H1 (cell line): ENCODE measurements around the gene LCE7A.
A peak's percentile ranks its signal among the peaks of the same experiment; 100 is the strongest.

Source experiments
- CBX8 ChIP-seq: fragments of 300-800, 300-1000 bp; sonication (generic); IDR thresholded peaks from 2 replicates; pipeline ENCODE4 v1.7.1; 2016; ENCODE audit warnings: low read depth, low read length, borderline replicate concordance
- CHD2 ChIP-seq: IDR thresholded peaks from 2 replicates; pipeline ENCODE4 v1.6.1; 2012; ENCODE audit warnings: low read length, improper control_type of control experiment
- TF ChIP-seq, protein P1 (sequence below), 3 experiments: IDR thresholded peaks; 1 replicate in 2 of 3; 2 replicates in 1 of 3; pipeline versions ENCODE4 v1.5.1 to v1.6.1; 2011; ENCODE audit warnings: low read length in 3 of 3, mild to moderate bottlenecking in 3 of 3, inconsistent platforms in 2 of 3, low read depth in 1 of 3, moderate library complexity in 1 of 3; ENCODE audit not compliant: insufficient read depth in 1 of 3; ENCODE audit errors: control extremely low read depth in 1 of 3

DNA sequence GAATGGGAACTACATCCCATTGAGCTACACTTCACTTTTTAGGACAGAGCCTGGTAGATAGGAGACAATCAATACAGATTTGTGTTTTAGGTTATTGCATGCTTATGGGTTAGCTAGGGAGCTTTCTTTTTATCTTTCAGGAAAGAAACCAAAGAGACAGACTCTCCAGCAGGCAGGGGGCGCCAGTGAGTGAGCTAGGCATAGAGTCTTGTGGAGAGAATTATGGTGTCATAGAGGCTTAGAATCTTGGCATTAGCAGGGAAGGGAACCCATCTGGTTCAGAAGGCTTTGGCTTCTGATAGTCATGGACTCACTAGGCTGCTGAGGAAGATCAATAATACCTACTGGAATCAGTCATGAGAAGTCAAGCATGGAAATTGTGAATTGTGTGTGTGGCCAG lies 18.2 kb downstream of the LCE7A start, which contains the start of gene SMCP:
- TF ChIP-seq CBX8 (no peak), CHD2 (no peak)
- TF ChIP-seq, protein P1, sequence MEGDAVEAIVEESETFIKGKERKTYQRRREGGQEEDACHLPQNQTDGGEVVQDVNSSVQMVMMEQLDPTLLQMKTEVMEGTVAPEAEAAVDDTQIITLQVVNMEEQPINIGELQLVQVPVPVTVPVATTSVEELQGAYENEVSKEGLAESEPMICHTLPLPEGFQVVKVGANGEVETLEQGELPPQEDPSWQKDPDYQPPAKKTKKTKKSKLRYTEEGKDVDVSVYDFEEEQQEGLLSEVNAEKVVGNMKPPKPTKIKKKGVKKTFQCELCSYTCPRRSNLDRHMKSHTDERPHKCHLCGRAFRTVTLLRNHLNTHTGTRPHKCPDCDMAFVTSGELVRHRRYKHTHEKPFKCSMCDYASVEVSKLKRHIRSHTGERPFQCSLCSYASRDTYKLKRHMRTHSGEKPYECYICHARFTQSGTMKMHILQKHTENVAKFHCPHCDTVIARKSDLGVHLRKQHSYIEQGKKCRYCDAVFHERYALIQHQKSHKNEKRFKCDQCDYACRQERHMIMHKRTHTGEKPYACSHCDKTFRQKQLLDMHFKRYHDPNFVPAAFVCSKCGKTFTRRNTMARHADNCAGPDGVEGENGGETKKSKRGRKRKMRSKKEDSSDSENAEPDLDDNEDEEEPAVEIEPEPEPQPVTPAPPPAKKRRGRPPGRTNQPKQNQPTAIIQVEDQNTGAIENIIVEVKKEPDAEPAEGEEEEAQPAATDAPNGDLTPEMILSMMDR (IDR thresholded peaks at IDR 0.05; ENCODE audit: control extremely low read depth in 1 of 3, insufficient read depth in 1 of 3, low read depth in 1 of 3, low read length in 3 of 3) = peak; percentile 19 to 62 (median 60)
